Measurements from ENCODE around the gene GPHN. TPM values are rescaled to one million over a fixed set of nuclear protein-coding genes. Genes with fewer than 3 reads are reported as not detected.

Gene GPHN
- total and polyA plus RNA-seq, 2 of the 4 experiments (the other 2 are of a cell fraction), result 8.0 to 8.1 TPM

DNA sequence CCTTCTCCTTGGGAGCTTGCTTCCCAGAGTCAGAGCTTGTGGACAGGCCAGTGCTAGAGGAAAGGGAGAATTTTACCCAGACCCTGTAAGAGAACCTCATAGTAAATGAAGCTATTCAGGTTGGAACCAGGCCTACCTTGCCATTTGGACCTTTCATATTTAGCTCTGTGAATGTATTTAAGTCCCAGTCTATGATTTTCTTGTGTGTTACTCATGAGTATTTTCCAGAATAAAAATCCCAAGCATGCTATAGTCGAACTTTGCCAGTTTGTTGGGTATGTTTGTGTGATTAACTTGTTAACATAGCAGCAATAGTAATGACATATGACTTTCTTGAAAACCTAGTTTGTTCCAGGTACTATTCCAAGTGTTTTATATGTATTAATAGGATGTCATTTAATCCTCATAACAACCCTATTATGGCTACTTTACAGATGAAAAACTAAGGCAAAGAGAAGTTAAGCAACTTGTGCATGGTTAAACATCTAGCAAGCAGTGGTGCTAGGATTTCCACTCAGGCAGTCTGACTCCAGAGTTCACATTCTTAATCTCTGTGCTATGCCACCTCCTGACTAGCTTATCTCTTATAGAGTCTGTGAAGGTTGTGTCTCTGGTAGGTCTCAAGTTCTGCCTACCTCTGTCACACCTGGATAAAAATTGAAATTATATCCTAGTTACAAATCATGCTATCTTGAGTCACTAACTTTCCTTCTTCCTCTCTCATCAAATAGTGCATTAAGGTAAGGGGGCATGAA, 633.4 kb downstream of the GPHN start:
- no peak for DNase-seq
- no peaks in the 10 kb centered on the region for H3K9me3 ChIP-seq (ENCODE audit: control insufficient read depth, insufficient read depth, low read length)
- no peaks in the 10 kb centered on the region for H3K27me3 ChIP-seq (ENCODE audit: control insufficient read depth, insufficient read depth, low read length)
- no peak overlapping the region for H4K5ac ChIP-seq (ENCODE audit: low read depth, low read length)
- H3K9me1 ChIP-seq (ENCODE audit: insufficient read depth, low read length), result no peaks in the 10 kb centered on the region
- H3K23ac ChIP-seq (ENCODE audit: low read depth, low read length), result no peak overlapping the region
- no peak overlapping the region for H4K8ac ChIP-seq (ENCODE audit: low read depth in 2 of 2, low read length in 2 of 2)
- H2AFZ ChIP-seq (replicated peaks; ENCODE audit: low read length, poor library complexity), result no peak overlapping the region
- no peak overlapping the region for H3K18ac ChIP-seq (ENCODE audit: low read depth, low read length)
- ChIA-PET POLR2A (ENCODE audit: unreplicated experiment) (no interaction called here), CTCF (no interaction called here)
- no peak overlapping the region for H3K4me2 ChIP-seq (ENCODE audit: low read depth, low read length)
- no peak overlapping the region for H3K27ac ChIP-seq (ENCODE audit: insufficient read depth, low read length)
- H3K4me3 ChIP-seq (ENCODE audit: insufficient read depth, low read depth, low read length), result no peak overlapping the region
- ATAC-seq (ENCODE audit: low read depth), result no peak
- no peak overlapping the region for H2AK5ac ChIP-seq (ENCODE audit: low read depth, low read length)
- H4K91ac ChIP-seq (ENCODE audit: insufficient read depth, low read depth, low read length), result no peak overlapping the region
- no peaks in the 10 kb centered on the region for H3K79me1 ChIP-seq (ENCODE audit: low read depth in 1 of 2, low read length in 2 of 2)
- no peak for TF ChIP-seq RAD21 (IDR thresholded peaks at IDR 0.05; ENCODE audit: low read length)
- no peak for TF ChIP-seq MAFK (IDR thresholded peaks at IDR 0.05; ENCODE audit: low read depth, low read length)
- no peak for TF ChIP-seq FOS (IDR thresholded peaks at IDR 0.05; ENCODE audit: low read depth, low read length)
- no peak for TF ChIP-seq RFX5 (IDR thresholded peaks at IDR 0.05; ENCODE audit: low read depth, low read length)
- TF ChIP-seq, protein P1, sequence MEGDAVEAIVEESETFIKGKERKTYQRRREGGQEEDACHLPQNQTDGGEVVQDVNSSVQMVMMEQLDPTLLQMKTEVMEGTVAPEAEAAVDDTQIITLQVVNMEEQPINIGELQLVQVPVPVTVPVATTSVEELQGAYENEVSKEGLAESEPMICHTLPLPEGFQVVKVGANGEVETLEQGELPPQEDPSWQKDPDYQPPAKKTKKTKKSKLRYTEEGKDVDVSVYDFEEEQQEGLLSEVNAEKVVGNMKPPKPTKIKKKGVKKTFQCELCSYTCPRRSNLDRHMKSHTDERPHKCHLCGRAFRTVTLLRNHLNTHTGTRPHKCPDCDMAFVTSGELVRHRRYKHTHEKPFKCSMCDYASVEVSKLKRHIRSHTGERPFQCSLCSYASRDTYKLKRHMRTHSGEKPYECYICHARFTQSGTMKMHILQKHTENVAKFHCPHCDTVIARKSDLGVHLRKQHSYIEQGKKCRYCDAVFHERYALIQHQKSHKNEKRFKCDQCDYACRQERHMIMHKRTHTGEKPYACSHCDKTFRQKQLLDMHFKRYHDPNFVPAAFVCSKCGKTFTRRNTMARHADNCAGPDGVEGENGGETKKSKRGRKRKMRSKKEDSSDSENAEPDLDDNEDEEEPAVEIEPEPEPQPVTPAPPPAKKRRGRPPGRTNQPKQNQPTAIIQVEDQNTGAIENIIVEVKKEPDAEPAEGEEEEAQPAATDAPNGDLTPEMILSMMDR (conservative IDR thresholded peaks at IDR 0.05; ENCODE audit: low read depth, low read length), result no peak
- no peak overlapping the region for H2BK120ac ChIP-seq (ENCODE audit: low read depth, low read length)
- H3K4me1 ChIP-seq (ENCODE audit: control insufficient read depth, insufficient read depth, low read length), result no peaks in the 10 kb centered on the region
- H2BK15ac ChIP-seq (ENCODE audit: low read depth, low read length), result no peak overlapping the region
- no peaks in the 10 kb centered on the region for H4K20me1 ChIP-seq (ENCODE audit: insufficient read depth, low read length)
- no peak overlapping the region for H2BK5ac ChIP-seq (ENCODE audit: low read depth, low read length, poor library complexity, severe bottlenecking)
- in situ Hi-C loops (cut with MboI; ENCODE audit: low sequenced_read_pairs), result no loop called here
- no peak overlapping the region for H2AK9ac ChIP-seq (replicated peaks; ENCODE audit: low read depth, low read length, poor library complexity)
- H3K9ac ChIP-seq (ENCODE audit: low read depth, low read length), result no peak overlapping the region
- no peaks in the 10 kb centered on the region for H3K36me3 ChIP-seq (ENCODE audit: control insufficient read depth, insufficient read depth, low read length)
- WGBS, 2 experiments (ENCODE audit: extremely low coverage in 2 of 2, insufficient read length in 1 of 2), result no CpG with 5 or more reads among the region's 1 CpG
- BruUV-seq (replicated peaks), result no TSS peak
- H3K56ac ChIP-seq (ENCODE audit: extremely low read depth, insufficient read depth, low read length), result no peak overlapping the region
- H3K14ac ChIP-seq (replicated peaks; ENCODE audit: low read depth, low read length), result no peak overlapping the region
- dilution Hi-C loops (cut with HindIII; ENCODE audit: low sequenced_read_pairs, unreplicated experiment), result no loop called here
- intact Hi-C loops (cut with micrococcal nuclease), result no loop called here
- H3K4ac ChIP-seq (ENCODE audit: low read depth, low read length), result no peak overlapping the region
- no peak overlapping the region for H2BK20ac ChIP-seq (ENCODE audit: low read depth, low read length)
